Endothelial cell of umbilical vein (primary cell): ENCODE results near the gene ATIC. TPM values are rescaled to one million over a fixed set of nuclear protein-coding genes. Genes with fewer than 3 reads are reported as not detected.

Experiments
- BruUV-seq: library from RNA; stranded (reverse); fragments of 400-500 nt; replicated peaks from 2 replicates; lab custom pipeline; 2021; lab: Mats Ljungman, UMichigan
- CTCF ChIA-PET: fragments of 300-600, 350-600 bp; sonication (Branson Sonifier 250); formaldehyde crosslinking; loops from one replicate; lab custom pipeline; 2021; ENCODE audit warnings: antibody characterized with exemption, inconsistent platforms; lab: Charles Lee
- POLR2A ChIA-PET: fragments of 300-600, 350-600 bp; sonication (Branson Sonifier 250); formaldehyde crosslinking; loops from one replicate; lab custom pipeline; 2021; ENCODE audit warnings: antibody characterized with exemption, inconsistent platforms; lab: Charles Lee
- DNase-seq: peaks from one replicate; pipeline ENCODE4 v3.0.0-alpha.2; 2011; ENCODE audit warnings: low read depth, low spot score
- FAIRE-seq: peaks from 2 replicates; lab custom pipeline; 2011; peaks lifted over from hg19 to GRCh38; lab: Jason Lieb, UNC
- H2AFZ ChIP-seq: 2 replicates; pipeline ENCODE4 v1.6.0; 2012; ENCODE audit warnings: low read depth, low read length, control low read depth, inconsistent platforms
- H3K27ac ChIP-seq: 2 replicates; pipeline ENCODE4 v1.5.1; 2011; ENCODE audit warnings: low read depth, mild to moderate bottlenecking, control low read depth, low read length, moderate library complexity; ENCODE audit not compliant: insufficient read depth
- H3K27me3 ChIP-seq, 2 experiments: 2 replicates each; pipeline versions ENCODE4 v1.6.0 to v1.6.1; 2011; ENCODE audit warnings: low read length in 2 of 2, mixed read lengths in 1 of 2; ENCODE audit not compliant: control insufficient read depth in 2 of 2, insufficient read depth in 2 of 2
- H3K36me3 ChIP-seq, 2 experiments: 2 replicates in 1 of 2; 3 replicates in 1 of 2; pipeline ENCODE4 v1.5.1; 2011; ENCODE audit warnings: low read length in 2 of 2, mild to moderate bottlenecking in 1 of 2, moderate library complexity in 1 of 2; ENCODE audit not compliant: control insufficient read depth in 2 of 2, insufficient read depth in 2 of 2; ENCODE audit errors: extremely low read depth in 1 of 2
- H3K4me1 ChIP-seq: 3 replicates; pipeline ENCODE4 v1.5.1; 2011; ENCODE audit warnings: mild to moderate bottlenecking, low read length; ENCODE audit not compliant: control insufficient read depth, insufficient read depth; ENCODE audit errors: extremely low read depth
- H3K4me2 ChIP-seq: 2 replicates; pipeline ENCODE4 v1.6.1; 2011; ENCODE audit warnings: low read length, control low read depth, mixed read lengths; ENCODE audit not compliant: insufficient read depth
- H3K4me3 ChIP-seq, 3 experiments: fragments of 200-600 bp in 1 of 3; sonication (generic), shearing (Covaris generic) in 1 of 3; replicated peaks in 1 of 3; 2 replicates each; pipeline ENCODE4 v1.5.1; 2011 to 2016; ENCODE audit warnings: control low read depth in 3 of 3, low read length in 3 of 3, mild to moderate bottlenecking in 2 of 3, inconsistent platforms in 1 of 3, low read depth in 1 of 3, moderate library complexity in 1 of 3; ENCODE audit not compliant: insufficient read depth in 1 of 3
- H3K79me2 ChIP-seq: 2 replicates; pipeline ENCODE4 v1.6.0; 2012; ENCODE audit warnings: low read length, inconsistent platforms; ENCODE audit not compliant: control insufficient read depth, insufficient read depth
- H3K9ac ChIP-seq: replicated peaks from 2 replicates; pipeline ENCODE3; 2011; ENCODE audit warnings: low read length, control low read depth; ENCODE audit not compliant: insufficient read depth; ENCODE audit errors: extremely low read depth
- H3K9me1 ChIP-seq: replicated peaks from 3 replicates; pipeline ENCODE4 v1.6.0; 2011; ENCODE audit warnings: mild to moderate bottlenecking, low read length; ENCODE audit not compliant: control insufficient read depth, insufficient read depth; ENCODE audit errors: extremely low read depth
- H3K9me3 ChIP-seq: replicated peaks from 2 replicates; pipeline ENCODE4 v1.5.1; 2012; ENCODE audit warnings: low read length, inconsistent platforms; ENCODE audit not compliant: control insufficient read depth, insufficient read depth
- H4K20me1 ChIP-seq: replicated peaks from 2 replicates; pipeline ENCODE3; 2011; ENCODE audit warnings: mild to moderate bottlenecking, low read length; ENCODE audit not compliant: control insufficient read depth, insufficient read depth; ENCODE audit errors: extremely low read depth
- CTCF ChIP-seq, 2 donors: IDR thresholded peaks; 1 replicate in 1 of 2; 2 replicates in 1 of 2; pipeline ENCODE4 v1.5.1; 2011; ENCODE audit warnings: low read length in 2 of 2, mild to moderate bottlenecking in 2 of 2, moderate library complexity in 2 of 2, control low read depth in 1 of 2, inconsistent platforms in 1 of 2, low read depth in 1 of 2; ENCODE audit not compliant: insufficient read depth in 1 of 2; ENCODE audit errors: extremely low read depth in 1 of 2
- GATA2 ChIP-seq: IDR thresholded peaks from 2 replicates; pipeline ENCODE4 v1.7.0; 2011; ENCODE audit warnings: low read depth, mild to moderate bottlenecking, moderate library complexity, mixed read lengths, low read length; ENCODE audit not compliant: insufficient read length, insufficient read depth
- JUN ChIP-seq: IDR thresholded peaks from 2 replicates; pipeline ENCODE4 v1.6.1; 2011; ENCODE audit warnings: borderline replicate concordance, low read depth; ENCODE audit not compliant: insufficient read length, insufficient read depth
- MAX ChIP-seq: IDR thresholded peaks from 2 replicates; pipeline ENCODE4 v1.6.1; 2011; ENCODE audit not compliant: insufficient read depth, insufficient read length
- POLR2A ChIP-seq: IDR thresholded peaks from 2 replicates; pipeline ENCODE4 v1.6.1; 2012; ENCODE audit warnings: low read depth, mild to moderate bottlenecking, control low read depth, low read length
- POLR2AphosphoS5 ChIP-seq: IDR thresholded peaks from 2 replicates; pipeline ENCODE4 v1.6.1; 2012; ENCODE audit warnings: low read depth, mild to moderate bottlenecking, control low read depth, low read length, moderate library complexity; ENCODE audit not compliant: insufficient read depth
- dilution Hi-C: fragments of 300-500 bp; cut with MboI; formaldehyde crosslinking; loops from one replicate; pipeline ENCODE4 v1.15.0; 2019; ENCODE audit warnings: low sequenced_read_pairs; ENCODE audit not compliant: extremely low pct_ligation_motif_present
- intact Hi-C: fragments of 100-400 bp; cut with micrococcal nuclease; formaldehyde crosslinking; loops from one replicate; pipeline ENCODE4 v1.10.0; 2022
- polyA plus RNA-seq, 4 experiments: library from polyadenylated mRNA; depleted of rRNA in 3 of 4; stranded (reverse) in 3 of 4; unstranded in 1 of 4; fragments of >200 nt; gene quantifications; 2 replicates each; pipeline versions ENCODE4 v1.2.1 to v1.2.3, GENCODE V29; 2011 to 2012; ENCODE audit warnings: missing spikeins in 1 of 4
- total RNA-seq: library from RNA; stranded (reverse); gene quantifications from 2 replicates; pipeline ENCODE4 v1.2.3, GENCODE V29; 2021

ATIC gene
- total and polyA plus RNA-seq, 2 donors (not counting 3 experiments of a cell fraction or from before 2014, with no cell fraction given), result 29.5 to 80.2 TPM

GRCh38 chr2:215264374-215264773, 47.5 kb upstream of the ATIC start:
- H3K4me3 ChIP-seq, result no peak overlapping the region
- intact Hi-C loops, result no loop called here
- H3K79me2 ChIP-seq, result no peaks in the 10 kb centered on the region
- no peak overlapping the region for H3K4me2 ChIP-seq
- TF ChIP-seq GATA2, result no peak
- no peak for TF ChIP-seq POLR2A
- no peak for TF ChIP-seq CTCF (IDR thresholded peaks at IDR 0.05; ENCODE audit: extremely low read depth in 1 of 2, insufficient read depth in 1 of 2, low read depth in 1 of 2, low read length in 2 of 2)
- no peak for TF ChIP-seq POLR2AphosphoS5
- TF ChIP-seq JUN, result no peak
- no peak for TF ChIP-seq MAX
- H2AFZ ChIP-seq, result no peak overlapping the region
- dilution Hi-C loops, result no loop called here
- CTCF ChIA-PET, result no interaction called here
- no peak overlapping the region for H3K27ac ChIP-seq
- no peaks in the 10 kb centered on the region for H3K4me1 ChIP-seq
- FAIRE-seq, result no peak
- BruUV-seq, result no TSS peak
- H4K20me1 ChIP-seq, result no peaks in the 10 kb centered on the region
- POLR2A ChIA-PET, result no interaction called here
- peaks cover 0 to 7% of the 10 kb centered on the region in 2 experiments for H3K27me3 ChIP-seq
- no peaks in the 10 kb centered on the region for H3K9me1 ChIP-seq
- no peaks in the 10 kb centered on the region for H3K36me3 ChIP-seq
- H3K9ac ChIP-seq, result no peak overlapping the region
- H3K9me3 ChIP-seq, result no peaks in the 10 kb centered on the region
- no peak for DNase-seq
